GM21825 (cell line): ENCODE results near the gene CSNK1G2.

ENCODE experiments used
- ATAC-seq: cut with Tn5 transposase; IDR thresholded peaks from one replicate; pipeline ENCODE4 v1.9.1; 2021; ENCODE audit warnings: mild to moderate bottlenecking, moderate library complexity; ENCODE audit not compliant: unreplicated experiment

CSNK1G2 gene

GRCh38 chr19:1943661-1944087 lies 2.7 kb downstream of the CSNK1G2 start:
- no peak for ATAC-seq

DNA sequence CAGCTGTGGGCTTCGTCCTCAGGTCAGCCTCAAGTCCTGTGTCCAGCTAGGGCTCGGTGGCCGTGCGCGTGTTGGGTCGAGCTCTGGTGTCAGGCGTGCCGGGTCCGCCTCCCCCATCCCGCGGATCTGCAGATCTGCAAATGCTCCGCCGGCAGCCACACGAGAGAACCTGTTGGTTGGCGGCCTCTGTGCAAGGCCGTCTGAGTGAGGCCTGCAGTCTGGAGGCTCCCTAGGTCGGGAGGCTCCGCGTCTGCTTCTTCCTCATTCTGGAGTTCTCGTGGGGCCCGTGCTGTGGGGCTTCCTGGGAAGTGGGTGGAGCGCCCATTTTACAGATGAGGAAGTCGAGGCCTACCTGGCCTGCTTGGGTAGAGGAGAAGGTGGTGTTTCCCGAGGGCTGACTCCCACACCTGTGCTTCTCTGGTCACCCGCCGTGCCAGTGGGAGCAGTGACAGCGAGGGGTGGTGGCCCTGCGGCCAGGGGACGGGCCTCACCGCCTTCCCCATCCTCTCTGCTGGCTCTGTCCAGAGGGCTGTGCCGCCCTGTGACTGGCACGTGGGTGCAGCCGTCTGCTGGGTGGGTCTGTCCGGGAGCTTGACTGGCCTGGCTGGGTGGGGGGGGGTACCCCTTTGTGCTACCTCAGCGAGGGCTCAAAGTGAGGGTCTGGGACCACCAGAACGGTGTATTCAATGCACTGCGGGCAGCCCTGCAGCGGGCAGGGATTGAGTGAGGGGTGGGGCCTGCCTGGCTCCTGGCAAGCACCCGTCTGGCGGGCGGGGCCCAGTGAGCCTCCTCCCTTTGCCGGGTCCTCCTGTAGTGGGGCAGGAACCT lies 3.3 kb downstream of the CSNK1G2 start:
- ATAC-seq = no peak

- no peak for ATAC-seq
These were observed 4.1 kb downstream of the CSNK1G2 start for GRCh38 chr19:1944916-1945561.

DNA sequence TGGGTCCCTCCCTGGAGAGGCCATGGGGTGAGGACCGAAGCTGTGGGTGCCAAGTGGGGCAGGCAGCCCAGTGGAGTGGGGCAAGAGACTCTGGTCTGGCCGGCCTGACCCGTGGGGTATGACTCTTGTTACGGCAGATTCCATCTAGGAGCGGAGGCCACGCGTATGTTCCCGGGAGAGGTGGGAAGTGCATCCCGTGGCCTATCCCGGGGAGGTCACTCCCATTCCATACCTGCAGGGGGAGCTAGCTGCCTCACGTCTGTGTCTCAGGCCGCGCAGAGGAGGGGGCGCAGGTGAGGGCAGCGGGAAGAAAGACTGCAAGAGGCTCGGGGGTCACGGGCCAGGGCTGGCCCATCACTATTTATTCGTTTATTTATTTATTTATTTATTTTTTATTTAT lies 4.9 kb downstream of the CSNK1G2 start:
- no peak for ATAC-seq

GRCh38 chr19:1947651-1948209 lies 6.8 kb downstream of the CSNK1G2 start:
- no peak for ATAC-seq

GRCh38 chr19:1949304-1950101 lies 8.5 kb downstream of the CSNK1G2 start:
- no peak for ATAC-seq

- ATAC-seq = no peak
These were observed 9.7 kb downstream of the CSNK1G2 start for GRCh38 chr19:1950640-1951039.

- no peak for ATAC-seq
These were observed 11.7 kb downstream of the CSNK1G2 start for GRCh38 chr19:1952635-1953034.

DNA sequence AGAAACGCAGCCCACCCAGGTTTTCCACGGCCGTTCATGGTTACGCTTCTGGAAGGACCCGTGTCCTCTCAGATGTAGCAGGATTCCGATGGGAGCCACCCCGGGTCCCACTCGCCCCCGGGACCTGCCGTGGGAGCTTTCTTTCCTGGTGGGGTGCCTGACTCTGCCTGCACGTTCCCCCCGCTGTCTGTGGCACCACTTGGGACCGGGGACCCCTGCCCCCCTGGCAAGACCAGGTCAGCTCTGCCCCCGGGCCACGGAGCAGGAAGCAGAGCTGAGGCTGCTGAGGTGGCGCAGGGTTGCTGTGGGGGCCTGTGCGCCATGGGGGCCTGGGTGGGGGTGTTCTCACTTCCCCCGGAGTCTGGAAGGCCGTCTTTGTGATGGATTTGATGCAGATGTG lies 12.1 kb downstream of the CSNK1G2 start:
- ATAC-seq = no peak

- no peak for ATAC-seq
These were observed 12.6 kb downstream of the CSNK1G2 start for GRCh38 chr19:1953441-1954094.

GRCh38 chr19:1954532-1954933 lies 13.6 kb downstream of the CSNK1G2 start:
- no peak for ATAC-seq

DNA sequence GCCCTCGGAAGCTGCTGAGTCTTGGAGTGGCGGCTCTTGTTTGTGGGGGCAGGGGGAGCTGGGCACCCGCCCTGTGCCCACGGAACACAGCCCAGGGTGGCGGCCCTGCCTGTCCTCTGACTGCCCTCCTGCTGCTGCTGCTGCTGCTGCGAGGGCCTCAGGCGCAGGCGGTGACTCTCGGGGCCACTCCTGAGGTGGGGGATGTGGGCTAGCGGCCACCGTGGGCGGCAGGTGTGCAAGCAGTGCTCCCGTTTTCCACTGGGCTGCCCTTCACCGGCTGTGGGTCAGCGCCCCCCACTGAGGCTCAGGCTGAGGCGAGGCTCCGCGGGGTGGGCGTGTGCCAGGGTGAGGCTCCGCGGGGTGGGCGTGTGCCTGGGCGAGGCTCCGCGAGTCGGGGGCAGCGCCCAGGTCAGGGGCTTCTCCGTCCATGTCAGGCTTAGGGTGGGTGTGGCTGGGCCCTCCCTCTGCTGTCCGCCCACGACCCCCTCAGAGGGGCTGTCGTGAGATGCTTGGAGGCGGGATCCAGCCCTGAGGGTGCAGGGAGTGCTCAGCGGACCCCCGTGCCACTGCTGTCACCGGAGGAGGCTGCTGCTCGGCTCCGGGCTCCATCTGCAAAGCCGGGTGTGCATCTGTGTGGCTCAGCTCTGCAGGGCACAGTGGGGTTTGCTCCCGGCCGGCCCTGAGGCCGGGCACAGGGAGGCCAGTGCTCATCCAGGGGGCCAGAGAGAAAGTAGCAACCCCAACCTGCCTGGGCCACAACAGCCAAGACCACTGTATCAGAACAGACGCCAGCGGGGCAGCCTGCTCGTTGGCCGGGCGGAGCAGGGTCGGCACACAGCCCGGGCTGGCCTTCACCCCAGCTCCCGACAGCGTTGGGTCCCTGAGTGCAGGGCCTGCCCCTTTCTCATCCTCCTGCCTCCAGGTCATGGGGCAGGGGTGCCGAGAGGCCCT lies 14.5 kb downstream of the CSNK1G2 start:
- no peak for ATAC-seq

DNA sequence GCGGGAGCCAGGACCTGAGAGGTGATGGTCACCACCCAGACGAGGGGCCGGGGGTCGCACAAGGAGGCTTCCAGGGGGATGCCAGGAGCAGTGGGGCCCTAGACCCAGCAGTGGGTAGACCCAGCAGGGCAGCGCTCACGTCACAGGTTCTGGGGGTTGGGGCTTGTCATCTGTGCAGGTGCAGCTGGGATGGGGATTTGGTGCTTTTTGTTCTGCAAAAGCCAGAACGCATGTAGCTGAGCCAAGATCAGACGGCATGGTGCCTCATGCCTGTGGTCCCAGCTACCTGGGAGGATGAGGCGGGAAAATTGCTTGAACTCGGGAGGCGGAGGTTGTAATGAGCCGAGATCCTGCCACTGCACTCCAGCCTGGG lies 15.1 kb downstream of the CSNK1G2 start:
- no peak for ATAC-seq

GRCh38 chr19:1956868-1957492 lies 16.0 kb downstream of the CSNK1G2 start:
- no peak for ATAC-seq

- ATAC-seq = no peak
These were observed 16.7 kb downstream of the CSNK1G2 start for GRCh38 chr19:1957562-1958248.

DNA sequence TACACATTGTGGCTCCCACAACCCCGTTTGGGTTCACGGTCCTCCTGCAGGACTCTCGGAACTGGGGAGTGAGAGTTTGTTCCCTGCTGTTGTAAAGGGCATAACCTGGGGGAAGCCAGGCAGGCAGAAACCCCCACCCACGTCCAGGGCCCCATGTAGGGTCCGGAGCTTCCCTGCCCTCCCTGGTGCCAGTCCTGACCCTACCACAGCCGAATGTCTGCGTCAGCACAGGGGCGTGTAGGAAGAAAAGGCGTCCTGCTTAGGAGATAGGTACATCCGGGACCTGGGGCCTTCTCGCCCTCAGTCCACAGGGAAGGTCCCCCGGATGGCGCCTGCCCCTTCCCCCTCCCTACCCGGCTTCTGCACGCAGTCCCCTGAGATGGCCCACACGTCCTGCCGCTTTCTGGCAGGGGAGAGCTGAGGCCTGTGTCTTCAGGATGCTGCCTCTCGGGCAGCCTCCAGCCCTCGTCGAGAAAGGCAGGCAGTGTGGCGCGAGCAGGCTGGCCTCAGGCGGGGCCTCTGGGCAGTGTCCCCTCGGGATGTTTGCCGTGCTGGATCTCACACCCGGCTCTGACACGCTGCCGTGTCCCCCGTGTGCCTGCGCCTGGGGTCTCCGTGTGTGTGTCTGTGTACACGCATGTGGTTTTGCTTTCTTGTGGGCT lies 19.1 kb downstream of the CSNK1G2 start:
- ATAC-seq = no peak

- no peak for ATAC-seq
These were observed 20.3 kb downstream of the CSNK1G2 start for GRCh38 chr19:1961000-1961883.
